Measurements from ENCODE around the gene DOCK6.

The DOCK6 gene

GRCh38 chr19:11265785-11266236 is 3.5 kb upstream of the DOCK6 start:
- DNase-seq (ENCODE audit: low read depth) = peak; percentile 29
- no peak for TF ChIP-seq CTCF (conservative IDR thresholded peaks at IDR 0.05; ENCODE audit: control insufficient read depth, insufficient read depth, low read depth, low read length)
- H3K4me3 ChIP-seq (ENCODE audit: control insufficient read depth, low read depth, low read length) = no peak overlapping the region

- DNase-seq (ENCODE audit: low read depth) = no peak
- TF ChIP-seq CTCF (conservative IDR thresholded peaks at IDR 0.05; ENCODE audit: control insufficient read depth, insufficient read depth, low read depth, low read length) = no peak
- no peak overlapping the region for H3K4me3 ChIP-seq (ENCODE audit: control insufficient read depth, low read depth, low read length)
These were observed 3.0 kb upstream of the DOCK6 start for GRCh38 chr19:11265177-11265784.

- no peak for DNase-seq (ENCODE audit: low read depth)
- H3K4me3 ChIP-seq (ENCODE audit: control insufficient read depth, low read depth, low read length) = no peak overlapping the region
- no peak for TF ChIP-seq CTCF (conservative IDR thresholded peaks at IDR 0.05; ENCODE audit: control insufficient read depth, insufficient read depth, low read depth, low read length)
These were observed 2.3 kb upstream of the DOCK6 start for GRCh38 chr19:11264452-11265176.

GRCh38 chr19:11263726-11264125 is 1.4 kb upstream of the DOCK6 start:
- DNase-seq (ENCODE audit: low read depth) = no peak
- TF ChIP-seq CTCF (conservative IDR thresholded peaks at IDR 0.05; ENCODE audit: control insufficient read depth, insufficient read depth, low read depth, low read length) = no peak

GRCh38 chr19:11261431-11261970 is 823 bp downstream of the DOCK6 start:
- peak overlapping the region; percentile 61 for H3K4me3 ChIP-seq (ENCODE audit: control insufficient read depth, low read depth, low read length)
- DNase-seq (ENCODE audit: low read depth) = no peak
- no peak for TF ChIP-seq CTCF (conservative IDR thresholded peaks at IDR 0.05; ENCODE audit: control insufficient read depth, insufficient read depth, low read depth, low read length)

More at GRCh38 chr19:11263726-11264125, 1.4 kb upstream of the DOCK6 start:
- no peak overlapping the region for H3K4me3 ChIP-seq (ENCODE audit: control insufficient read depth, low read depth, low read length)

GRCh38 chr19:11260996-11261395 is 1.3 kb downstream of the DOCK6 start:
- no peak overlapping the region for H3K4me3 ChIP-seq (ENCODE audit: control insufficient read depth, low read depth, low read length)
- no peak for TF ChIP-seq CTCF (conservative IDR thresholded peaks at IDR 0.05; ENCODE audit: control insufficient read depth, insufficient read depth, low read depth, low read length)
- DNase-seq (ENCODE audit: low read depth) = no peak
